Fibroblast of lung (primary cell): ENCODE data around the gene NME1. TPM values are rescaled to one million over a fixed set of nuclear protein-coding genes. Genes with fewer than 3 reads are reported as not detected.

Source experiments
- DNase-seq, 2 donors: peaks; one replicate each; pipeline versions ENCODE4 v3.0.0 to v3.0.0-alpha.2; 2010; ENCODE audit warnings: low read depth in 2 of 2
- H2AFZ ChIP-seq: 2 replicates; pipeline ENCODE4 v1.5.1; 2012; ENCODE audit warnings: low read length, control low read depth, inconsistent platforms
- H3K27ac ChIP-seq: 2 replicates; pipeline ENCODE4 v1.5.1; 2011; ENCODE audit warnings: low read length, control low read depth; ENCODE audit not compliant: insufficient read depth
- H3K27me3 ChIP-seq: 2 replicates; pipeline ENCODE4 v1.5.1; 2011; ENCODE audit warnings: mild to moderate bottlenecking, low read length; ENCODE audit not compliant: control insufficient read depth, insufficient read depth
- H3K36me3 ChIP-seq: 2 replicates; pipeline ENCODE4 v1.5.1; 2011; ENCODE audit warnings: low read length; ENCODE audit not compliant: control insufficient read depth, insufficient read depth
- H3K4me1 ChIP-seq: 2 replicates; pipeline ENCODE4 v1.5.1; 2011; ENCODE audit warnings: low read length; ENCODE audit not compliant: control insufficient read depth, insufficient read depth; ENCODE audit errors: extremely low read depth
- H3K4me2 ChIP-seq: 2 replicates; pipeline ENCODE4 v1.5.1; 2011; ENCODE audit warnings: low read length, control low read depth; ENCODE audit not compliant: insufficient read depth; ENCODE audit errors: extremely low read depth
- H3K4me3 ChIP-seq, 4 experiments: fragments of 200-600 bp in 1 of 4; sonication (generic) in 1 of 4; replicated peaks in 1 of 4; 2 replicates each; pipeline ENCODE4 v1.5.1; 2011 to 2016; ENCODE audit warnings: low read length in 4 of 4, low read depth in 3 of 4, mild to moderate bottlenecking in 3 of 4, control low read depth in 2 of 4, inconsistent platforms in 1 of 4, mixed read lengths in 1 of 4; ENCODE audit not compliant: insufficient read depth in 1 of 4; ENCODE audit errors: control extremely low read depth in 1 of 4
- H3K79me2 ChIP-seq: 2 replicates; pipeline ENCODE4 v1.5.1; 2012; ENCODE audit warnings: mild to moderate bottlenecking, low read length, inconsistent platforms; ENCODE audit not compliant: control insufficient read depth, insufficient read depth
- H3K9ac ChIP-seq: 2 replicates; pipeline ENCODE4 v1.5.1; 2011; ENCODE audit warnings: mild to moderate bottlenecking, low read length, control low read depth; ENCODE audit not compliant: insufficient read depth
- H3K9me3 ChIP-seq: 2 replicates; pipeline ENCODE4 v1.5.1; 2012; ENCODE audit warnings: low read depth, low read length; ENCODE audit not compliant: control insufficient read depth, insufficient read depth
- H4K20me1 ChIP-seq: 2 replicates; pipeline ENCODE4 v1.5.1; 2011; ENCODE audit warnings: low read length; ENCODE audit not compliant: control insufficient read depth, insufficient read depth; ENCODE audit errors: extremely low read depth
- EZH2 ChIP-seq: IDR thresholded peaks from 2 replicates; pipeline ENCODE4 v1.5.1; 2012; ENCODE audit warnings: low read length, control low read depth, mild to moderate bottlenecking; ENCODE audit errors: missing control alignments
- polyA plus RNA-seq, 2 donors: library from polyadenylated mRNA; depleted of rRNA in 1 of 2; stranded (reverse) in 1 of 2; unstranded in 1 of 2; fragments of >200 nt; gene quantifications; 2 replicates each; pipeline ENCODE4 v1.2.1, GENCODE V29; 2011 to 2012; ENCODE audit warnings: missing spikeins in 1 of 2
- total RNA-seq: library from RNA; depleted of rRNA; stranded (reverse); fragments of >200 nt; gene quantifications from 2 replicates; pipeline ENCODE4 v1.2.1, GENCODE V29; 2014
- TF ChIP-seq, protein P1 (sequence below), 2 donors: IDR thresholded peaks in 1 of 2; conservative IDR thresholded peaks in 1 of 2; 1 replicate in 1 of 2; 2 replicates in 1 of 2; pipeline ENCODE4 v1.5.1; 2011 to 2012; ENCODE audit warnings: low read length in 2 of 2, control low read depth in 1 of 2, inconsistent platforms in 1 of 2, low read depth in 1 of 2, mild to moderate bottlenecking in 1 of 2

NME1 gene
- total and polyA plus RNA-seq, 2 donors (not counting 1 experiment from before 2014, with no cell fraction given) = 108 to 220 TPM

DNA sequence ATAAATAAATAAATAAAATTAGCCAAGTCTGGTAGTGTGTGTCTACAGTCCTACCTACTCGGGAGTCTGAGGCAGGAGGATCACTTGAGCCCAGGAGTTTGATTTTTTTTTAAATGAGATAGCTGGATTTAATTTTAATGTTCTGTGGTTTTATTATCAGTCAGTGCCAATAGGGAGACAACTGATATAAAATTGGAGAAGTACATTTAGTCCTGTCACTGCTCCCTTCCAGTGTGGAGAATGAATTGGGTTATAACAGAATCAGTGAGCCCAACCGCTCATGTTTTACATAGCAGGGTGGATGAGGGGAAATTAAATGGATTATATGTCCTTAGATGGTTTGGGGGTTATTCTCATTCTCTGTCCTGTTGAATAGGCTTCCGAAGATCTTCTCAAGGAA is 6.2 kb downstream of the NME1 start:
- Histone ChIP-seq H3K79me2 (peaks cover 34% of the 10 kb centered on the region), H3K27ac (no peak overlapping the region), H3K27me3 (no peaks in the 10 kb centered on the region), H3K4me2 (no peak overlapping the region), H3K9ac (no peak overlapping the region), H3K9me3 (no peaks in the 10 kb centered on the region), H3K36me3 (peaks cover 14% of the 10 kb centered on the region), H3K4me1 (no peaks in the 10 kb centered on the region), H2AFZ (no peak overlapping the region), H4K20me1 (no peaks in the 10 kb centered on the region), H3K4me3 (no peak overlapping the region)
- TF ChIP-seq, protein P1, sequence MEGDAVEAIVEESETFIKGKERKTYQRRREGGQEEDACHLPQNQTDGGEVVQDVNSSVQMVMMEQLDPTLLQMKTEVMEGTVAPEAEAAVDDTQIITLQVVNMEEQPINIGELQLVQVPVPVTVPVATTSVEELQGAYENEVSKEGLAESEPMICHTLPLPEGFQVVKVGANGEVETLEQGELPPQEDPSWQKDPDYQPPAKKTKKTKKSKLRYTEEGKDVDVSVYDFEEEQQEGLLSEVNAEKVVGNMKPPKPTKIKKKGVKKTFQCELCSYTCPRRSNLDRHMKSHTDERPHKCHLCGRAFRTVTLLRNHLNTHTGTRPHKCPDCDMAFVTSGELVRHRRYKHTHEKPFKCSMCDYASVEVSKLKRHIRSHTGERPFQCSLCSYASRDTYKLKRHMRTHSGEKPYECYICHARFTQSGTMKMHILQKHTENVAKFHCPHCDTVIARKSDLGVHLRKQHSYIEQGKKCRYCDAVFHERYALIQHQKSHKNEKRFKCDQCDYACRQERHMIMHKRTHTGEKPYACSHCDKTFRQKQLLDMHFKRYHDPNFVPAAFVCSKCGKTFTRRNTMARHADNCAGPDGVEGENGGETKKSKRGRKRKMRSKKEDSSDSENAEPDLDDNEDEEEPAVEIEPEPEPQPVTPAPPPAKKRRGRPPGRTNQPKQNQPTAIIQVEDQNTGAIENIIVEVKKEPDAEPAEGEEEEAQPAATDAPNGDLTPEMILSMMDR (conservative IDR thresholded peaks at IDR 0.05 in 1 of 2, IDR thresholded peaks at IDR 0.05 in 1 of 2; ENCODE audit: low read depth in 1 of 2, low read length in 2 of 2) = no peak
- TF ChIP-seq EZH2 = no peak
- DNase-seq = no peak

DNA sequence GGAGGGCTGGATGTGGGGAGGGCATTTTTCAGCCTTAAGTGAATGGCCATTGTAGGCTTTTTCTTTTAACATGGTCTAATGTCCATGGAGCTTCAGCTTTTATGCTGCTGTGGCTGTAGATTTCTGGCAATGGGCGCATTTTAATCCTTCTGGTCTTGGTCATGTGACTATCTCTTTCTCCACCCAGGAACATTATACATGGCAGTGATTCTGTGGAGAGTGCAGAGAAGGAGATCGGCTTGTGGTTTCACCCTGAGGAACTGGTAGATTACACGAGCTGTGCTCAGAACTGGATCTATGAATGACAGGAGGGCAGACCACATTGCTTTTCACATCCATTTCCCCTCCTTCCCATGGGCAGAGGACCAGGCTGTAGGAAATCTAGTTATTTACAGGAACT is 8.2 kb downstream of the NME1 start:
- Histone ChIP-seq H3K4me3 (no peak overlapping the region), H3K4me1 (peaks cover 7% of the 10 kb centered on the region), H3K27ac (no peak overlapping the region), H3K9ac (no peak overlapping the region), H3K79me2 (peaks cover 15% of the 10 kb centered on the region), H3K36me3 (peaks cover 14% of the 10 kb centered on the region), H4K20me1 (no peaks in the 10 kb centered on the region), H2AFZ (no peak overlapping the region), H3K4me2 (no peak overlapping the region), H3K9me3 (no peaks in the 10 kb centered on the region), H3K27me3 (no peaks in the 10 kb centered on the region)
- no peak for DNase-seq
- TF ChIP-seq, protein P1 (conservative IDR thresholded peaks at IDR 0.05 in 1 of 2, IDR thresholded peaks at IDR 0.05 in 1 of 2; ENCODE audit: low read depth in 1 of 2, low read length in 2 of 2) = no peak
- TF ChIP-seq EZH2 = no peak

DNA sequence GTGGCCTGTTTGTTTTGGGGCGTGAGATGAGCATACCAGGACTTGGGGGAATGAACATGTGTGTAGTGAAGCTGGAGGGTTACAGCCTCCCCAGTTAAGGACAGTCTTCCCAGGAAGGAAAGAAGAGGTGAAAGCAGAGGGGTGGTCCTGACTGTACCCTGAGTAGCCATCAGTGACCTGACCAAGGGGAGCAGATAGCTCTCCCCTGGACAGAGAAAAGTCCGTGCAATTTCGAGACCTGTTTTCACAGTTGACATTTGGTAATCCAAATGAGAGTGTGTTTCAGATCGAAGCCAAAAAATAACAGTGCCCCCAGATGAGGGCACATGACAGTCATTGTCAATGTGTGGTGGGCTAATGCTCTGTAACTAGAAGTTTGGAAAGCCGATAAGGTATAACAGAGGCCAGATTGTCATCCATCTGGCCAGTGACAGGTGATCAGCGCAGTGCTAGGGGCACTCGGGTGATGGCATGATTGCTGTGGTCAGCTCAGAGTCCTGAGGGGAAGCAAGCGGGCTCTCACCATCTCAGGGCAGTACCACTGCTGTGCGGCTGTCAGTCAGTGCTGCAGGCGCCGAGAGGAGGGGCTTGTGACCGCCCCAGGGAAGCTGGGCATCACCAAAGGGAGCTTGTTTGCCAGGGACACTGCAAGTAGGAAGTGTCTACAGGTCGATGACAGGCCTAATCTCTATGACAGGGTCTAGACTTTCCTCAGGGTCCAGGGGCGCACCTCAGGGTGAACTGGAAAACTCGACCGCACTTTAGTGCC is 11.7 kb downstream of the NME1 start:
- Histone ChIP-seq H3K27ac (peak overlapping the region; percentile 95), H3K9me3 (no peaks in the 10 kb centered on the region), H3K9ac (no peak overlapping the region), H3K79me2 (peaks cover 17% of the 10 kb centered on the region), H3K36me3 (peaks cover 16% of the 10 kb centered on the region), H3K4me2 (peak overlapping the region; percentile 97), H3K4me1 (peaks cover 9% of the 10 kb centered on the region), H2AFZ (no peak overlapping the region), H3K27me3 (no peaks in the 10 kb centered on the region), H4K20me1 (no peaks in the 10 kb centered on the region), H3K4me3 (peak overlapping the region in 2 of 4 experiments; percentile 75 to 92)
- DNase-seq = peak in 1 of 2 donors; percentile 13
- no peak for TF ChIP-seq EZH2
- TF ChIP-seq, protein P1 (conservative IDR thresholded peaks at IDR 0.05 in 1 of 2, IDR thresholded peaks at IDR 0.05 in 1 of 2; ENCODE audit: low read depth in 1 of 2, low read length in 2 of 2) = no peak
